GM10847 (cell line): Measurements from ENCODE around the gene TTC28.

Experiments used
- POLR2A ChIP-seq: IDR thresholded peaks from 2 replicates; pipeline ENCODE4 v1.6.1; 2011; ENCODE audit not compliant: insufficient read length; ENCODE audit errors: extremely low read depth

The TTC28 gene

GRCh38 chr22:28670756-28671155 lies 8.9 kb downstream of the TTC28 start:
- TF ChIP-seq POLR2A, result no peak

GRCh38 chr22:28670161-28670560 lies 9.5 kb downstream of the TTC28 start:
- no peak for TF ChIP-seq POLR2A

GRCh38 chr22:28669387-28669786 lies 10.3 kb downstream of the TTC28 start:
- TF ChIP-seq POLR2A, result no peak

- no peak for TF ChIP-seq POLR2A
Measured at GRCh38 chr22:28658448-28658847, 21.2 kb downstream of the TTC28 start.

- no peak for TF ChIP-seq POLR2A
Measured at GRCh38 chr22:28656181-28656580, 23.5 kb downstream of the TTC28 start.

- TF ChIP-seq POLR2A, result no peak
Measured at GRCh38 chr22:28650463-28650862, 29.2 kb downstream of the TTC28 start.

- no peak for TF ChIP-seq POLR2A
Measured at GRCh38 chr22:28648792-28649191, 30.8 kb downstream of the TTC28 start.

- TF ChIP-seq POLR2A, result no peak
Measured at GRCh38 chr22:28647216-28647615, 32.4 kb downstream of the TTC28 start.

- no peak for TF ChIP-seq POLR2A
Measured at GRCh38 chr22:28639321-28639720, 40.3 kb downstream of the TTC28 start.

- TF ChIP-seq POLR2A, result no peak
Measured at GRCh38 chr22:28637225-28637624, 42.4 kb downstream of the TTC28 start.

GRCh38 chr22:28630177-28630574 lies 49.5 kb downstream of the TTC28 start:
- TF ChIP-seq POLR2A, result no peak

GRCh38 chr22:28629420-28630176 lies 50.0 kb downstream of the TTC28 start:
- no peak for TF ChIP-seq POLR2A

- no peak for TF ChIP-seq POLR2A
Measured at GRCh38 chr22:28628766-28629165, 50.9 kb downstream of the TTC28 start.

GRCh38 chr22:28627791-28628190 lies 51.8 kb downstream of the TTC28 start:
- TF ChIP-seq POLR2A, result no peak

- TF ChIP-seq POLR2A, result no peak
Measured at GRCh38 chr22:28620244-28620922, 59.3 kb downstream of the TTC28 start.

- no peak for TF ChIP-seq POLR2A
Measured at GRCh38 chr22:28619236-28619635, 60.4 kb downstream of the TTC28 start.

GRCh38 chr22:28609921-28610320 lies 69.7 kb downstream of the TTC28 start:
- no peak for TF ChIP-seq POLR2A
